Measurements from ENCODE around the gene LCLAT1. TPM values are rescaled to one million over a fixed set of nuclear protein-coding genes. Genes with fewer than 3 reads are reported as not detected.

Gene LCLAT1
- total RNA-seq, 1 experiment from 2014 or later: 32.9 TPM

GRCh38 chr2:30443081-30443480 is 4.0 kb upstream of the LCLAT1 start:
- Mint-ChIP-seq H3K4me1 (peaks cover 14 to 17% of the 10 kb centered on the region in 2 experiments), H3K27ac (peak overlapping the region in 1 of 3 experiments; percentile 22; a peak in 1 of 7 replicates), H3K9me3 (no peaks in the 10 kb centered on the region), H3K36me3 (ENCODE audit: insufficient read depth in 1 of 3, low read depth in 3 of 3) (0 out of 7 replicates have a peak, but pooled peaks cover 0 to 1% (median 0%) of the 10 kb centered on the region in 3 experiments), H3K27me3 (ENCODE audit: low read depth) (peaks cover 13% of the 10 kb centered on the region), H3K4me3 (no peak overlapping the region)
- Histone ChIP-seq H3K23me2 (ENCODE audit: insufficient read length, low read depth, low read length, poor library complexity, severe bottlenecking) (peaks cover 4% of the 10 kb centered on the region), H2BK5ac (ENCODE audit: insufficient read length, low read length) (no peak overlapping the region), H3K18ac (ENCODE audit: insufficient read length, low read depth, low read length) (no peak overlapping the region), H4K20me1 (ENCODE audit: control insufficient read depth, insufficient read depth, insufficient read length) (no peaks in the 10 kb centered on the region), H3K9me3 (ENCODE audit: control insufficient read depth, low read depth, low read length) (no peaks in the 10 kb centered on the region), H3K79me2 (ENCODE audit: insufficient read depth, low read length) (peaks cover 3% of the 10 kb centered on the region; the same call in 1 of the 2 replicates), H3K27me3 (ENCODE audit: insufficient read depth, low read length) (no peaks in the 10 kb centered on the region), H2BK12ac (ENCODE audit: insufficient read length, low read depth, low read length) (no peak overlapping the region), H4K5ac (ENCODE audit: insufficient read length, low read depth, low read length) (no peak overlapping the region), H3K14ac (ENCODE audit: insufficient read depth, low read length) (no peak overlapping the region), H4K91ac (ENCODE audit: insufficient read length, low read depth, low read length) (no peak overlapping the region), H3T11ph (ENCODE audit: low read length) (no peak overlapping the region), H3K23ac (ENCODE audit: insufficient read length, low read depth, low read length) (no peak overlapping the region), H2BK20ac (ENCODE audit: low read depth, low read length, poor library complexity, severe bottlenecking) (no peak overlapping the region), H3K4me1 (ENCODE audit: insufficient read depth, low read length) (no peaks in the 10 kb centered on the region), H3K27ac (ENCODE audit: insufficient read length, low read depth, low read length) (no peak overlapping the region), H2BK120ac (ENCODE audit: low read depth, low read length, poor library complexity, severe bottlenecking) (no peak overlapping the region), H2BK15ac (ENCODE audit: low read depth, low read length) (no peak overlapping the region), H3K4ac (ENCODE audit: low read depth, low read length) (no peak overlapping the region), H4K8ac (replicated peaks; ENCODE audit: insufficient read length, low read depth, low read length) (no peak overlapping the region), H3K4me2 (ENCODE audit: insufficient read depth, insufficient read length, low read length) (no peak overlapping the region), H2AK5ac (ENCODE audit: insufficient read length, low read length) (no peak overlapping the region), H3K56ac (ENCODE audit: insufficient read length, low read depth, low read length) (no peak overlapping the region), H3K9ac (ENCODE audit: extremely low read depth, insufficient read length, low read length) (no peak overlapping the region), H2AFZ (ENCODE audit: low read length) (no peak overlapping the region), H3K79me1 (ENCODE audit: insufficient read depth, low read depth, low read length, poor library complexity, severe bottlenecking) (no peaks in the 10 kb centered on the region)
- no peak for DNase-seq
- TF ChIP-seq CTCF (conservative IDR thresholded peaks at IDR 0.05): no peak

Measured in H9 (cell line).